H9 (cell line): ENCODE measurements around the gene USP9Y. TPM values are rescaled to one million over a fixed set of nuclear protein-coding genes. Genes with fewer than 3 reads are reported as not detected.

ENCODE experiments used
- DNase-seq: peaks from one replicate; pipeline ENCODE4 v3.0.0-alpha.2; 2017
- H2AFZ ChIP-seq: one replicate; pipeline ENCODE4 v1.6.1; 2013; ENCODE audit warnings: mild to moderate bottlenecking, low read length, control low read depth, moderate library complexity
- H2AK5ac ChIP-seq: 2 replicates; pipeline ENCODE4 v1.6.1; 2013; ENCODE audit warnings: low read length, control low read depth, mixed read lengths; ENCODE audit not compliant: insufficient read length
- H2BK120ac ChIP-seq: one replicate; pipeline ENCODE4 v1.6.1; 2013; ENCODE audit warnings: low read depth, mild to moderate bottlenecking, low read length, control low read depth, inconsistent platforms; ENCODE audit not compliant: poor library complexity, severe bottlenecking
- H2BK12ac ChIP-seq: 2 replicates; pipeline ENCODE4 v1.6.1; 2013; ENCODE audit warnings: low read length, control low read depth, mixed read lengths, low read depth; ENCODE audit not compliant: insufficient read length
- H2BK15ac ChIP-seq: 2 replicates; pipeline ENCODE4 v1.6.1; 2013; ENCODE audit warnings: low read depth, low read length, control low read depth
- H2BK20ac ChIP-seq: one replicate; pipeline ENCODE4 v1.6.1; 2013; ENCODE audit warnings: low read depth, mild to moderate bottlenecking, low read length, control low read depth, inconsistent platforms; ENCODE audit not compliant: poor library complexity, severe bottlenecking
- H2BK5ac ChIP-seq: 2 replicates; pipeline ENCODE4 v1.6.1; 2013; ENCODE audit warnings: low read length, control low read depth, mixed read lengths; ENCODE audit not compliant: insufficient read length
- H3K14ac ChIP-seq: 2 replicates; pipeline ENCODE4 v1.6.1; 2013; ENCODE audit warnings: low read length, control low read depth; ENCODE audit not compliant: insufficient read depth
- H3K18ac ChIP-seq: 2 replicates; pipeline ENCODE4 v1.6.1; 2013; ENCODE audit warnings: low read depth, mild to moderate bottlenecking, mixed read lengths, low read length, control low read depth; ENCODE audit not compliant: insufficient read length
- H3K23ac ChIP-seq: 2 replicates; pipeline ENCODE4 v1.6.1; 2013; ENCODE audit warnings: low read length, control low read depth, mixed read lengths, low read depth; ENCODE audit not compliant: insufficient read length
- H3K23me2 ChIP-seq: 2 replicates; pipeline ENCODE4 v1.6.1; 2013; ENCODE audit warnings: low read depth, mild to moderate bottlenecking, mixed read lengths, low read length, control low read depth; ENCODE audit not compliant: insufficient read length, poor library complexity, severe bottlenecking
- H3K27ac ChIP-seq: 2 replicates; pipeline ENCODE4 v1.5.1; 2013; ENCODE audit warnings: low read length, control low read depth, mixed read lengths, low read depth; ENCODE audit not compliant: insufficient read length
- H3K27me3 ChIP-seq: 2 replicates; pipeline ENCODE4 v1.6.1; 2013; ENCODE audit warnings: low read length, control low read depth, inconsistent platforms; ENCODE audit not compliant: insufficient read depth
- H3K4ac ChIP-seq: 2 replicates; pipeline ENCODE4 v1.6.1; 2013; ENCODE audit warnings: low read depth, mild to moderate bottlenecking, control low read depth, inconsistent platforms, low read length, moderate library complexity
- H3K4me1 ChIP-seq: 2 replicates; pipeline ENCODE4 v1.6.1; 2013; ENCODE audit warnings: low read length, control low read depth, inconsistent platforms; ENCODE audit not compliant: insufficient read depth
- H3K4me2 ChIP-seq: 2 replicates; pipeline ENCODE4 v1.6.1; 2013; ENCODE audit warnings: low read length, control low read depth, mixed read lengths; ENCODE audit not compliant: insufficient read length, insufficient read depth
- H3K56ac ChIP-seq: 2 replicates; pipeline ENCODE4 v1.6.1; 2013; ENCODE audit warnings: low read depth, mild to moderate bottlenecking, mixed read lengths, low read length, control low read depth; ENCODE audit not compliant: insufficient read length
- H3K79me1 ChIP-seq: 2 replicates; pipeline ENCODE4 v1.6.1; 2013; ENCODE audit warnings: low read depth, mild to moderate bottlenecking, moderate library complexity, low read length, control low read depth, inconsistent platforms; ENCODE audit not compliant: insufficient read depth, poor library complexity, severe bottlenecking
- H3K79me2 ChIP-seq: 2 replicates; pipeline ENCODE4 v1.6.1; 2013; ENCODE audit warnings: low read length, control low read depth, inconsistent platforms; ENCODE audit not compliant: insufficient read depth
- H3K9ac ChIP-seq: 2 replicates; pipeline ENCODE4 v1.6.1; 2013; ENCODE audit warnings: low read length, control low read depth, mixed read lengths; ENCODE audit not compliant: insufficient read length; ENCODE audit errors: extremely low read depth
- H3K9me3 ChIP-seq: one replicate; pipeline ENCODE4 v1.6.1; 2013; ENCODE audit warnings: low read depth, low read length, inconsistent platforms; ENCODE audit not compliant: control insufficient read depth
- H3T11ph ChIP-seq: one replicate; pipeline ENCODE4 v1.6.1; 2013; ENCODE audit warnings: mild to moderate bottlenecking, low read length, control low read depth, inconsistent platforms
- H4K20me1 ChIP-seq: one replicate; pipeline ENCODE4 v1.6.1; 2013; ENCODE audit not compliant: control insufficient read depth, insufficient read length, insufficient read depth
- H4K5ac ChIP-seq: 2 replicates; pipeline ENCODE4 v1.6.1; 2013; ENCODE audit warnings: low read depth, mild to moderate bottlenecking, mixed read lengths, low read length, control low read depth; ENCODE audit not compliant: insufficient read length
- H4K8ac ChIP-seq: replicated peaks from 2 replicates; pipeline ENCODE4 v1.6.1; 2013; ENCODE audit warnings: low read length, control low read depth, mixed read lengths, low read depth; ENCODE audit not compliant: insufficient read length
- H4K91ac ChIP-seq: 2 replicates; pipeline ENCODE4 v1.6.1; 2013; ENCODE audit warnings: low read depth, mild to moderate bottlenecking, moderate library complexity, mixed read lengths, low read length, control low read depth; ENCODE audit not compliant: insufficient read length
- H3K27ac Mint-ChIP-seq, 3 experiments: 2 replicates in 2 of 3; 3 replicates in 1 of 3; pipeline ENCODE4 v1.8.0; 2020 to 2021; ENCODE audit warnings: mixed read lengths in 3 of 3, mild to moderate bottlenecking in 1 of 3, moderate library complexity in 1 of 3
- H3K27me3 Mint-ChIP-seq: 2 replicates; pipeline ENCODE4 v1.8.0; 2021; ENCODE audit warnings: low read depth, mild to moderate bottlenecking, moderate library complexity, mixed read lengths
- H3K36me3 Mint-ChIP-seq, 3 experiments: 2 replicates in 2 of 3; 3 replicates in 1 of 3; pipeline ENCODE4 v1.8.0; 2020 to 2021; ENCODE audit warnings: low read depth in 3 of 3, mixed read lengths in 3 of 3; ENCODE audit not compliant: insufficient read depth in 1 of 3
- H3K4me1 Mint-ChIP-seq, 2 experiments: 2 replicates each; pipeline ENCODE4 v1.8.0; 2020; ENCODE audit warnings: mixed read lengths in 2 of 2
- H3K4me3 Mint-ChIP-seq, 2 experiments: 2 replicates in 1 of 2; 3 replicates in 1 of 2; pipeline ENCODE4 v1.8.0; 2020 to 2021; ENCODE audit warnings: mild to moderate bottlenecking in 2 of 2, mixed read lengths in 2 of 2, moderate library complexity in 1 of 2
- H3K9me3 Mint-ChIP-seq, 2 experiments: 2 replicates in 1 of 2; 3 replicates in 1 of 2; pipeline ENCODE4 v1.8.0; 2020; ENCODE audit warnings: mild to moderate bottlenecking in 2 of 2, mixed read lengths in 2 of 2, moderate library complexity in 1 of 2
- whole genome bisulfite sequencing: extraction: QIAGEN DNeasy Blood & Tissue Kit; methylation state at CpG from one replicate; pipeline ENCODE4 v1.1.7; 2013; ENCODE audit warnings: missing lambda C conversion rate, low lambda C conversion rate, mixed read lengths; ENCODE audit not compliant: insufficient read length; ENCODE audit errors: extremely low coverage; 5-methylcytosine and 5-hydroxymethylcytosine counted together
- total RNA-seq: library from RNA; stranded (reverse); gene quantifications from 2 replicates; pipeline ENCODE4 v1.2.1, GENCODE V29; 2021
- TF ChIP-seq, protein P1 (sequence below): fragments of 200-600 bp; sonication (generic); conservative IDR thresholded peaks from 3 replicates; pipeline ENCODE4 v1.8.0; 2021; ENCODE audit warnings: antibody characterized with exemption, mild to moderate bottlenecking

Gene USP9Y
- total RNA-seq, 1 experiment from 2014 or later: not detected

GRCh38 chrY:12808046-12808445, 107.0 kb downstream of the USP9Y start:
- no peak overlapping the region for H3K4me2 ChIP-seq
- Mint-ChIP-seq H3K9me3 (no peaks in the 10 kb centered on the region), H3K27me3 (no peaks in the 10 kb centered on the region), H3K36me3 (no peaks in the 10 kb centered on the region), H3K27ac (no peak overlapping the region), H3K4me3 (no peak overlapping the region), H3K4me1 (no peaks in the 10 kb centered on the region)
- no peak overlapping the region for H2BK12ac ChIP-seq
- no peaks in the 10 kb centered on the region for H3K23me2 ChIP-seq
- no peaks in the 10 kb centered on the region for H3K9me3 ChIP-seq
- H3K27ac ChIP-seq: no peak overlapping the region
- H3T11ph ChIP-seq: no peak overlapping the region
- no peak overlapping the region for H4K5ac ChIP-seq
- H2BK120ac ChIP-seq: no peak overlapping the region
- no peak overlapping the region for H3K14ac ChIP-seq
- no CpG with 5 or more reads among the region's 1 CpG for WGBS
- no peak for DNase-seq
- no peak overlapping the region for H4K91ac ChIP-seq
- no peaks in the 10 kb centered on the region for H4K20me1 ChIP-seq
- no peak overlapping the region for H2AFZ ChIP-seq
- no peak overlapping the region for H3K18ac ChIP-seq
- H3K79me1 ChIP-seq: no peaks in the 10 kb centered on the region
- TF ChIP-seq, protein P1, sequence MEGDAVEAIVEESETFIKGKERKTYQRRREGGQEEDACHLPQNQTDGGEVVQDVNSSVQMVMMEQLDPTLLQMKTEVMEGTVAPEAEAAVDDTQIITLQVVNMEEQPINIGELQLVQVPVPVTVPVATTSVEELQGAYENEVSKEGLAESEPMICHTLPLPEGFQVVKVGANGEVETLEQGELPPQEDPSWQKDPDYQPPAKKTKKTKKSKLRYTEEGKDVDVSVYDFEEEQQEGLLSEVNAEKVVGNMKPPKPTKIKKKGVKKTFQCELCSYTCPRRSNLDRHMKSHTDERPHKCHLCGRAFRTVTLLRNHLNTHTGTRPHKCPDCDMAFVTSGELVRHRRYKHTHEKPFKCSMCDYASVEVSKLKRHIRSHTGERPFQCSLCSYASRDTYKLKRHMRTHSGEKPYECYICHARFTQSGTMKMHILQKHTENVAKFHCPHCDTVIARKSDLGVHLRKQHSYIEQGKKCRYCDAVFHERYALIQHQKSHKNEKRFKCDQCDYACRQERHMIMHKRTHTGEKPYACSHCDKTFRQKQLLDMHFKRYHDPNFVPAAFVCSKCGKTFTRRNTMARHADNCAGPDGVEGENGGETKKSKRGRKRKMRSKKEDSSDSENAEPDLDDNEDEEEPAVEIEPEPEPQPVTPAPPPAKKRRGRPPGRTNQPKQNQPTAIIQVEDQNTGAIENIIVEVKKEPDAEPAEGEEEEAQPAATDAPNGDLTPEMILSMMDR: no peak
- H3K79me2 ChIP-seq: no peaks in the 10 kb centered on the region
- H2BK20ac ChIP-seq: no peak overlapping the region
- no peak overlapping the region for H3K9ac ChIP-seq
- H2AK5ac ChIP-seq: no peak overlapping the region
- H3K56ac ChIP-seq: no peak overlapping the region
- no peak overlapping the region for H4K8ac ChIP-seq
- no peaks in the 10 kb centered on the region for H3K4me1 ChIP-seq
- H3K27me3 ChIP-seq: no peaks in the 10 kb centered on the region
- no peak overlapping the region for H3K4ac ChIP-seq
- H2BK5ac ChIP-seq: no peak overlapping the region
- H3K23ac ChIP-seq: no peak overlapping the region
- no peak overlapping the region for H2BK15ac ChIP-seq
